Sciatic nerve (tissue), 2 donors: ENCODE measurements around the gene AGPAT3. TPM values are rescaled to one million over a fixed set of nuclear protein-coding genes. Genes with fewer than 3 reads are reported as not detected.

Experiments
- ATAC-seq: fragments of 200-7000 bp; cut with Tn5 transposase; one replicate; pipeline ENCODE4 v1.9.1; 2020; ENCODE audit warnings: mild to moderate bottlenecking, moderate library complexity
- DNase-seq: peaks from one replicate; pipeline ENCODE4 v3.0.0-alpha.2; 2020; ENCODE audit warnings: low spot score
- intact Hi-C: fragments of 100-400 bp; cut with DNase I; formaldehyde crosslinking; loops from one replicate; pipeline ENCODE4 v1.14.2; 2022
- total RNA-seq: library from RNA; stranded (reverse); fragmentation: NEBNext Ultra II Directional; extraction: Animal tissue kit (Norgen Biotek cat#: 25700); gene quantifications from one replicate; pipeline ENCODE4 v1.2.1, GENCODE V29; 2021
- donor health status: DM: no; HTN: no; CAD: no.
- donor health status: DM: no; HTN: no; CAD: no.

Gene AGPAT3
- total RNA-seq, 1 donor from 2014 or later: 51.8 TPM

DNA sequence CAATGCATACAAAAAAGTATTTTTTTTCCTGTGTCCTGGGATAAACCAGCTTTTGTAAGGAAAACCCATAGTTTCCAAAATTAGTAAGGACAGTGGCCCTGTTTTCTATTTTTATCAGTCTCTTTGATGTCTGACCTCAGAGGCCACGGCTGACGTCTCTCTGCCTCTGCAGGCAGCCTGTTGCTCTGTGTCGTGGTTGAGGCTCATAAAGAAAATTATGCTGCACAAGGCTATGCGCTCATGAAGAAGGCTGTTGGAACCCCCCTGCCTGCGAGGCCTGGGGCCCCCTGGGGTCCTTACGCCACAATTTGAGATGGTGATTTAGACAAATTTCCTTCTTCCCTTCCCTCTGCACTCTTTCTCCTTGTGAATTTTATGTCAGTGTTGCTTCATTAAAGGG, 48.9 kb downstream of the AGPAT3 start:
- ATAC-seq: no peak
- intact Hi-C loops: no loop called here
- DNase-seq: no peak

DNA sequence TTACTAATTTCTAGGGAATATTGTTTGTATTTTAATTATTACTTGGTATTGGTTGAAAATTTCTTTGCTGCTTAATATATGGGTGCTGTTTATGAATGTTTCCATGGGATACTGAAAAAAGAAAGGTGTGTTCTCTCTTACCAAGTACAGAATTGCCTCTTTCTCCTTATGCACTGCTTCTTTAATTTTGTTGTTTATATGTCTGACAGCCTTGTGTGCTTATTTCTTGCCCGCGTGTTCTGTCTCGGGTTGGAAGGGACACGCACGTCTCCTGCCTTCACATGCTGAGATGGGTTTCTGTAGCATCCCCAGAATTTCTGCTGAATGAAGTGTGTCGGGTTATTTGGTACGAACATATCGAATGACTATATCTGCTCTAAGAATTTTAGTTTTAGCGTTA, 51.1 kb downstream of the AGPAT3 start:
- no peak for ATAC-seq
- no peak for DNase-seq
- intact Hi-C loops: no loop called here

DNA sequence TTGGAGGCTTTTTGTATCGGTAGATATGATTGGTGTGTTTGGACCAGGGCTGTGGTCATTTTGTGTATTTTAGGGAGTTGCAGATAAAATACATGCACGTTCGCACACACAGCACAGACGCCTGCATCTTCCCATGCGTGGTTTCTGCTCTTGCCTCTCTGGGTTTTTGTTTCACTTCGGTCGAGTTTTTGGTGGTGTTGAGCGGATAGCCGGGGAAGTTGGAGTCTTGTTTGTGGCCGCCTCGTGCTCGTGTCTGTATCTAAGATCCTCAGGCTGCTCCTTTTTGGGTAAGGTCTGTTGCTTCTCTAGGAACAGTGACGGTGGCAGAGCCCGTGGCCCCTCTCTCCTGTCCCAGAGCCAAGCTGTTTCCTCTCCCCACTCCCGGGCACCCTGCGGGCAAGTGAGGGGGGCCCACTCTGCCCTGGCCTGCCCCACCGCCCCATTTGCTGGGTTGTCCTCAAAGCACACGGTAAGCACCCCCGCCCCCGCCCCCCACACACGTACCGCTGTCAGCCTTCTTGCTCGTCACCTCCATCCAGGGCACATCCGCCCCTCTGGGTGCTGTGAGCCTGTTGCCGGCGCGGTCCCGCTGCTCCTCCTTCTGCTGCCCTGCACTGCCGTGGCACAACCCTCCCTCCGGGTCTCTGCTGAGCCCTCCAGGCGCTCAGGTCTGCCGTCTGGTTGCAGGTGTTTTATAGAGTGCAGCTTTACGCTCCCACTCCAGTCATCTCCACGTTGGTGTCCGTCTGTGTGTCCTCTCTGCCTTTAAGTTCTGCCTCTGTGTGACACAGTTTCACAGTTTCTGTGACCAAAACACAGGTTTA, 51.9 kb downstream of the AGPAT3 start:
- intact Hi-C loops: no loop called here

DNA sequence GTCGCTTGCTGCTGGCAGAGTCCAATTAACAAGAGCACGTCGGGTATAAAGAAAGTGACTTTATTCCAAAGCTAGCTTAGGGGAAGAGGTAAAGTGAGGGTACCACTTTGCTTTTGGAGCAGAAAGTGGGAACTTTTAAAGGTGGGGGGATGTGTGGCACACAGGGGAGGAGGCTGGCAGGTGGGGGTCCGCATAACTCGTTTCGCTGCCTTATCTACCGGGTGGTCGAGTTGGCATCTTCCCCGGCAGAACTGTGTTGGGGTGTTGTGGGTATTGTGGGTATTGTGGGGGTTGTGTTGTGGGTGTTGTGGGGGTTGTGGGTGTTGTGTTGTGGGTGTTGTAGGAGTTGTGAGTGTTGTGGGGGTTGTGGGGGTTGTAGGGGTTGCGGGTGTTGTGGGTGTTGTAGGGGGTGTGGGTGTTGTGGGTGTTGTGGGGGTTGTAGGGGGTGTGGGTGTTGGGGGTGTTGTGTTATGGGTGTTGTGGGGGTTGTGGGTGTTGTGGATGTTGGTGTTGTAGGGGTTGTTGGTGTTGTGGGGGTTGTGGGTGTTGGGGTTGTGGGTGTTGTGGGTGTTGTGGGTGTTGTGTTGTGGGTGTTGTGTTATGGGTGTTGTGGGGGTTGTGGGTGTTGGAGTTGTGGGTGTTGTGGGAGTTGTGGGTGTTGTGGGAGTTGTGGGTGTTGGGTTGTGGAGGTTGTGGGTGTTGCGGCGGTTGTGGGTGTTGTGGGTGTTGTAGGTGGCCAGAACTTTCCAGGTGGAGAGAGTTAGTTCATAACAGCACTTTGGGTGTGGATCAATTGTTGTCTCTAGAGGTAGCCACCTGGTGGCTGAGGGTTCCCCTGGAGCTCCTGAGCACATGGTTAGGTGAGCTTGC, 52.7 kb downstream of the AGPAT3 start:
- intact Hi-C loops: no loop called here
- DNase-seq: no peak

More for the DNA sequence above, 51.9 kb downstream of the AGPAT3 start:
- ATAC-seq (peak; percentile 42), DNase-seq (no peak)

DNA sequence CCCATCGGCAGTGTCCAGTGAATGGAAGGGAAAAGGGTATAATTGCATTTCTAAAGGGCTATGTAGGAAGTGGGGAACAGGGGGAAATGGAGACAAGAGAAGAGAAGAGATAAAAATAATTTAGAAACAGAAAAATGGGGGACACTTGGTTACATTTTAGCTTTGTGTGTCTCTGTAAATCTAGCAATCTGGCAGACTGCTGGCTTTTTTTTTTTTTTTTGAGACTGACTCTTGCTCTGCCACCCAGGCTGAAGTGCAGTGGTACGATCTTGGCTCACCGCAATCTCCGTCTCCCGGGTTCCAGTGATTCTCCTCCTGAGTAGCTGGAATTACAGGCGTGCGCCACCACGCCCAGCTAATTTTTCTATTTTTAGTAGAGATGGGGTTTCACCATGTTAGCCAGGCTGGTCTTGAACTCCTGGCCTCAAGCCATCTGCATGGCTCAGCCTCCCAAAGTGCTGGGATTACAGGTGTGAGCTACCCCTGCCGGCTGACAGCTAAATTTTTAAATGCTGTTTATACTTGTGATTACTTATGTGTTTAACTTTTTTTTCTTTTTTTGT, 53.4 kb downstream of the AGPAT3 start:
- DNase-seq (no peak), ATAC-seq (no peak)
- intact Hi-C loops: no loop called here

More for the DNA sequence above, 52.7 kb downstream of the AGPAT3 start:
- no peak for ATAC-seq

DNA sequence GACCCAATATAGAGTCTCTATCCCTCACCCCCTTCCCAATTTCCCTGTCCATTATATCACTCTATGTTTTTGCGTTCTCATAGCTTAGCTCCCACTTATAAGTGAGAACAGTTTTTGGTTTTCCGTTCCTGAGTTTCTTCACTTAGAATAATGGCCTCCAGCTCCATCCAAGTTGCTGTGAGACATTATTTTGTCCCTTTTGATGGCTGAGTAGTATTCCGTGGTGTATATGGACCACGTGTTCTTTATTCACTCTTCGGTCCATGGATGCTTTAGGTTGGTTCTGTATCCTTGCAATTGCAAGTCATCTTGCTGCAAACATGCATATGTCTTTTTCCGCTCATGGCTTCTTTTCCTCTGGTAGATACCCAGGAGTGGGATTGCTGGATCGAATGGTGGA, 54.3 kb downstream of the AGPAT3 start:
- intact Hi-C loops: no loop called here
- ATAC-seq (no peak), DNase-seq (no peak)

DNA sequence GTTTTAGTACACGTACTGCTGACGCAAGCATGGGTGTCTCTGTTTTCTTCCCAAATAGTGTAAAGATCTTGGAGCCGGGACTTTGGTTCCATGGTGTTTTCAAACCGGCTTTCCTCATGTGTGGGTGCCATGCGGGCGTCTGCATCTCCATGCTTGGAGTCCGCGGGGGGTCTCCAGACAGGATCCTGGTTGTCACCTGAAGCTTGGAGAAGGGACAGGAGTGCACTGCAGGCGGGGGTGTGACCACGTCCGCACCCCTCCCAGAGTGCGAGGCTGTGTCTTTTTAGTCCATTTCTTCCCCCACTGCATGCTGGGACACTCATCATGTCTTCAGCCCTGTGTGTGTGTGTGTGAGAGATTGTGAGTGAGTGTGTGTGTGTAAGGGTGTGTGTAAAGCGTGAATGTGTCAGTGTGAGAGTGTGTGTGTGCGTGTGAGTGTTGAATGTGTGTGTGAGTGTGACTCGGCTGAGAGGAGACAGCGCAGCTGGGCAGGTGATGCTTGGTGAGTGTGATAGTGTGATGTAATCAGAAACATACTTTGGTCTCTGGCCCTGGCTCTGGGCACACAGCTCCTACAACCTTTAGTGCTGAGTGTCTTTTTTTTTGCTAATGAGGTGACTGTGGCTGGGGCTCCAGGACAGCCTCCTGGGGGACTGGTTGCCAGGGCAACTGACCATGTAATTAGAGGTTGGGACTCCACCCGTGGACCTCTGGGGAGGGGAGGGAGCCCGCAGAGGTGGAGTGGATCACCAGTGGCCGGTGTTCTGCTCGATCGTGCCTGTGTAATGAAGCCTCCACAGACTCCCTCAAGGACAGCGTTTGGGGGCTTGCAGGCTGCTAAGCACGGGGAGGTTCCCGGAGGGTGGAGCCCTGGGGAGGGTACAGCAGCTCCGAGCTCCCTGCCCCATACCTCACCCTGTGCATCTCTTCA, 55.1 kb downstream of the AGPAT3 start:
- DNase-seq (no peak), ATAC-seq (no peak)
- intact Hi-C loops: no loop called here

DNA sequence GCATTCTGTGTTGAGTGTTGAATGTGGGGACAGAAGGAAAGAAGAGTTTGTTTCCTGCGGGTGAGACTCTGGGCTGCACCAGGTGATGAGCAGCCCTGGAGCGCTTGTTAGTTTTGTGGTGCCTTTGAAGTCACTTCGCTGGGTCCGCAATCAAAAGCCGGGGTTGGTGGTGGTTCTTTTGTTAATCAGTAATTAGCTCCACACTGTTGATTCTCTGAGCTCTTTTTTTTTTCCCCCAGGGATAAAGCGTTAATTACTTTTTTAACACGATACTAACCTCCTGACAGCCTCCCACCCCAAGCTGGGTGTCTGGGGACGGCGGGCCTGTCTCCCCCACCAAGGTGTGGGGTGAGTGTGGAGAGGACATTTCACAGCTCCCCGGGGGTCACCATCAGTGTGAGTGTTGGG, 56.6 kb downstream of the AGPAT3 start:
- intact Hi-C loops: no loop called here

DNA sequence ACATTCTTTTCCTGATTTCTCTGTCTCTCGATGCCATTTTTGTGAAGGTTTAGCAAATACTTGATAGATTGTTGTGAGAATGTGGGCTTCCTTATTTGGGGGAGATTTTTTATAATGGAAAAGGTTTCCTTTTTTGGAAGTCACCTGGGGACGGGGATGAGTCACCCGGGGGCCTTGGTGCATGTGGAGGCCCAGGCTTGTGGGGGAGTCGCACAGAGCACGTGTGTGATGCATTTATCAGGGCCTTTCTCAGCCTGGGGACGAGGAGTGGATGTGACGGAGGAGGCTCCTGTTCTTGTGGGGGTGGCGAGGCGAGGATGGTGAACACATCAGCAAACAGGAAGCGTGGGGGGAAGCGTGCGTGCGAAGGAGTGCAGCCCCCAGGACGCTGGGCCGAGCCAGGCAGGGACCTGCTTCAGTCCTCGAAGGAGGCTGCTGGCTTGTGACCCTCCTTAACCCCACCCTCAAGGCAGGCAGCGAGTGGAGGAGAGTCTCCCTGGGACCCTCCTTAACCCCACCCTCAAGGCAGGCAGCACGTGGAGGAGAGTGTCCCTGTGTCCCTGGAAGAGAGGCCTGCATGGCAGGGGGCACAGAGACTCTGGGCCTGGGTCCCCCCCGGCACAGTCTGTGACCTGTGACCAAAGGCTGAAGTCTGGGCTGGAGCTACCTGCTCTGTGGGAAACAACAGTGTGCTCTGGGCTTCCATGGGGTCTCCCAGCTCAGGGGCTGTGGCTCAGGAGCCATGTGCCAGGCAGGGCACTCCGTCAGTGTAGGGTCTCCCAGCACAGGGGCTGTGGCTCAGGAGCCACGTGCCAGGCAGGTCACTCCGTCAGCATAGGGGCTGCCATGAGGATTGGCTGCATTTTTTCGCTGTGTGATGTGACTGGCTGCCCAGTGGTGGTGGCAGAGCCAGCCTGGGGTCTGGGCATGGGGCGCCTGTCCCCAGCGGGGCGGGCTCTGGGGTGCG, 57.2 kb downstream of the AGPAT3 start:
- intact Hi-C loops: no loop called here
- DNase-seq (no peak), ATAC-seq (no peak)

More for the DNA sequence above, 56.6 kb downstream of the AGPAT3 start:
- ATAC-seq (no peak), DNase-seq (no peak)

DNA sequence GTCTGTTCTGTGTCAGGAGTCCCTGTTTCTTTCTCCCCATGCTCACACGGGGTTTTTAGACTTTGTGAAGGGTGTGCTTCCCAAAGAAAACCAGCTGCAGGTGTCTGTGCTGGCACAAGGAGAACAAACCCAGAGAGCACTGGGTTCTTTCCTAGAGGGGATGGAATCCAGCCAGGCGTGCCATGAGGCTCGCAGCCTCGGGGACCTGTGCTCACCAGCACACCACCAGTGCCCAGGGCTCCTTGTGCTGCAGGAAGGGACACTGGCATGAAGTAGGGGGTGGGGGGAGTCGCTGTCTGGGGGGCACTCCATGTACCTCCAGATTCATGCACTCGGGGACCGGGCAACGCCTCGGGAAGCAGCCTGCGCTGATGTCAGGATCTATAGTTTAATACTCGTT, 57.9 kb downstream of the AGPAT3 start:
- DNase-seq: no peak
- intact Hi-C loops: no loop called here
- no peak for ATAC-seq

DNA sequence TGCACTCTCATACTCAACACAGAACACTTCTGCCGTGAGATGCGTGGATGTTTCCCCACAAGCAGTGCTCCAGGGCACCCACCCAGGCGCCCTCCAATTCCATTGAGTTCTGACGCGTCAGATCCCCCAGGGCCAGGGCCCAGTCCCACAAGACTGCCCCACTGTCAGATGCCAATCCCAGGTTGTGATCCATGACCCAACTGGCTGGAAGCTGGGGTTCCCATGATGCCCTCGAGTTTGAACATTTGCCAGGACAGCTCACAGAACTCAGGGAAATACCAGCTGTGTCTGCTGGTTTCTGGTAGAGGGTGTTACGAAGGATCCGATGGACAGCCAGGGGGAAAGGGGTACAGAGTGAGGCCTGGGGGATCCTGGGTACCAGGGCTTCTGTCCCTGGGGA, 58.4 kb downstream of the AGPAT3 start:
- no peak for DNase-seq
- peak; percentile 26 for ATAC-seq
- intact Hi-C loops: no loop called here

DNA sequence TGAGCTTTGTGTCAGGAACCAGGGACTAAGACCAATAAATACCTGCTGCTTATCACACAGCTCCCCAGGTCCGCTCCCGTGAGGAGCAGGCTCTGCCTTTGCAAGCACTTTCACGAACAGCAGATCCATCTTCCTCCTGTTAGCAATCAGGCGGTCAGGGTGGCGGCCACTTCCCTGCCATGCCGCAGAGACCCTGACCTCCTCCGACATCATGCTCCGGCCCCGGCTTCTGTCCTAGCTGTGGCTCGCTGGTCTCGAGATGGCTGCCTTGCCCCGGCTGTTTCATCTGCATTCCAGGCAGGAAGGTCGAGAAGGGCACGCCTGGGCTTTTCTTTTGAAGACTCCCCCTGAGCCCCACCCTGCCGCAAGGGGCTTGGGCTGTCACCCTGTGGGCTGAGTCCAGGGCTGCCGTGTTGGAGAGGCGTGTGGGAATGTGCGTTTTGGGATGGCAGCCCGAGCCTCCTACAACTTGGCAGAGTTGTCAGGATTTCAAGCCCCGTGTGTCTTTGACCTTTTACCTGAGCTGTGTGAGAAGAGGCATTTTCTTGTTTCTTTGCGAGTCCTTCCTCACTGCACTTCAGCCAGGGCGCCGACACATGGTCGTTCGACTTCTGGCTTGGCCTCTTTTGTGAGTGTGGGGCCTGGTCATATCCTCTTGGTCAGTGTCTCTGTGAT, 59.5 kb downstream of the AGPAT3 start:
- intact Hi-C loops: no loop called here
- DNase-seq (no peak), ATAC-seq (no peak)

DNA sequence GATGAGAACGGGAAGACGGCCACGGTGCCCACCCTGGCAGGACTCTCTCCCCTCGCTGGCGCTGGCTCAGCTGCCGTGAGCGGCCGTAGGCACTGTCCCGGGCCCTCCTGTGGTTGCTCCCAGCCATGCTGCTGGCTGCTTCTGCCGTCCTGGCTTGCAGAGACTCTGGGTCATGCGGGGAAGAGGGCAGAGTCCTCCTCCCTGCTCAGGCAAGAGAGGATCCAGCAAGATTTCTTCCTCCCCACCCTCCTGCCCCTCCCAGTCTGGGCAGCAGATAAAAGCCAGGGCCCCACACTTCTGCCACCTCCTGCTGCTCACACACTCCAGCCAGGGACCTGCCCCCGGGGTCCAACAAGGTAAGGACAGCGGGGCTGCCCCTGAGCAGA, 60.1 kb downstream of the AGPAT3 start:
- DNase-seq: no peak
- intact Hi-C loops: no loop called here

DNA sequence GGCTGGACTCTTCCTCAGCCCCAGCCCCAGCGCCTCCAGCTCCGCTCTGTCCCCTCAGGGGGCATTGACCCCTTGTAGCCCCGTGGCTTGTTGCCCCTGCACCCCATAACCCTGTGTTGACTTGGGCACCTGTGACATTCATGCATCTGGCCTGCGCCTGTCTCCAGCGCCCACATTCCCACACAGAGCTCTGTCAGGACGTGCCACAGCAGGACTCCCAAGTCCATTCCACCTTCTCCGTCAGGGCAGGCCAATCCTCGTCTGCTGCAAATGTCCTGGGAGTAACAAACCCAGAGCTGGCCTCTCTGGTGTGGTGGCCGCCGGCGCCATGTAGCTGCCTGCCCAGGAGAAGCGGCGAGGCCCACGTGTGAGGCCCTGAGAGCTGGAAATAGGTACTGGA, 60.6 kb downstream of the AGPAT3 start:
- ATAC-seq (no peak), DNase-seq (no peak)
- intact Hi-C loops: no loop called here

More for the DNA sequence above, 60.1 kb downstream of the AGPAT3 start:
- ATAC-seq: peak; percentile 47

DNA sequence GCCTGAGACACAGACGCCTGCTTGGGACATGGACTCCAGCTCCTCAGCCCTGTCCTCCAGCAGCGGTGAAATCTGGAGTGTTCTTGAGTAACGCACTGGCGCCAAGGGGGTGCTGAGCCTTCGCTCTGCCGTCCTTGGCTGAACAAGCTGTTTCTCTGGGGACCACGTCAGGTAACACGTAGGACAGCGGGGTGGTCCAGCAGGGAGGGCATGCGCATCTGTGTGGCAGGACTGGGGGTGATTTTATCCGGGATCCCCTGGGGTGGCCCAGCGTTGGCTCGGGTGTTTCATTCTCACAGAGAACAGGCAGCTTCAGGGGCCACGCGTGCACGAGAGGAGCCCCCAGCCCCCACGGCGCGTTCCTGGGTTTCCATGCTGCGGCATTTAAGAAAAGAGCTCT, 61.2 kb downstream of the AGPAT3 start:
- DNase-seq: no peak
- intact Hi-C loops: no loop called here
- no peak for ATAC-seq

DNA sequence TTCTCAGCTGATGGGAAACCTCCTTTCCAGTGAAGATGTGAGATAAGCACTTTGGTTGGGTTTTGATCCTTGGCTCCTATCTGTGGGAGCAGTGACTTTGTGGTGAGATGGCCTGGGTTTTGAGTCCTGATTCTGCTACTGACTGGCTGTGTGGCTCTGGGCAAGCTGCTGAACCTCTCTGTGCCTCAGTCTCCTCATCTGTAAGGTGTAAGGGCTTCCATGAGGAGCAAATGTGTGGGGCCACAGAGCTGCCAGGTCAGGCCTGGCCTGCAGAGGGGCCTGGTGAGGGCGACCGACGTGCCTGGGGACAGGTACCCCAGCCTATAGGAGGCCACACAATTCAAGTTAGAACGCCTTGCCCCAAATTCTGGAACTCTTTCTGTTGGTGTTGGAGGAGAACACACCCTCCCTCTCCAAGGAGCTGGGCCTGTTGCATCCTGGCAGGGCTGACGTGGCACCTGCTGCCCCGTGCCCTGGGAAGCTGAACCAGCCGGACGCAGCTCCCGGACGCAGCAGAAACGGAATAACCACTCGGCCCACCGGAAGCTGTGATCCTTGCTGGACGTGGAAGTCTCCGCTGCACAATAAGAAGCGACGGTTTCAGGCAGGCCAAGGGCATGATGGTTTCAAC, 62.7 kb downstream of the AGPAT3 start:
- intact Hi-C loops: no loop called here
- ATAC-seq (no peak), DNase-seq (no peak)
